Non-pigmented ciliary epithelial cell (primary cell): ENCODE measurements around the gene TRAP1.
A peak's percentile ranks its signal among the peaks of the same experiment; 100 is the strongest.
"Not testable (repeated sequence)": the region's sequence is repeated elsewhere in the genome, so short reads cannot be mapped to it uniquely, and the experiment has no call there.

Experiments used
- DNase-seq: peaks from one replicate; pipeline ENCODE4 v3.0.0-alpha.2; 2010; ENCODE audit warnings: low read depth

Gene TRAP1

GRCh38 chr16:3673676-3674377 lies 43.5 kb downstream of the TRAP1 start:
- DNase-seq: no peak

GRCh38 chr16:3673201-3673600 lies 44.1 kb downstream of the TRAP1 start:
- DNase-seq: no peak

GRCh38 chr16:3672571-3673041 lies 44.7 kb downstream of the TRAP1 start:
- no peak for DNase-seq

- DNase-seq: no peak
Observed at GRCh38 chr16:3671424-3671823, 45.9 kb downstream of the TRAP1 start.

GRCh38 chr16:3670711-3671110 lies 46.6 kb downstream of the TRAP1 start:
- no peak for DNase-seq

- no peak for DNase-seq
Observed at GRCh38 chr16:3669082-3669481, 48.2 kb downstream of the TRAP1 start.

GRCh38 chr16:3668626-3669025 lies 48.7 kb downstream of the TRAP1 start:
- DNase-seq: no peak

- DNase-seq: no peak
Observed at GRCh38 chr16:3665508-3665907, 51.8 kb downstream of the TRAP1 start.

- no peak for DNase-seq
Observed at GRCh38 chr16:3664187-3664896, 53.0 kb downstream of the TRAP1 start.

- no peak for DNase-seq
Observed at GRCh38 chr16:3662601-3663000, 54.7 kb downstream of the TRAP1 start.

GRCh38 chr16:3661922-3662321 lies 55.4 kb downstream of the TRAP1 start:
- no peak for DNase-seq

- no peak for DNase-seq
Observed at GRCh38 chr16:3661311-3661710, 56.0 kb downstream of the TRAP1 start.

- DNase-seq: no peak
Observed at GRCh38 chr16:3659251-3659650, 58.1 kb downstream of the TRAP1 start.

- no peak for DNase-seq
Observed at GRCh38 chr16:3656491-3657468, 60.5 kb downstream of the TRAP1 start.

GRCh38 chr16:3656160-3656490 lies 61.2 kb downstream of the TRAP1 start:
- DNase-seq: not testable (repeated sequence)

- no peak for DNase-seq
Observed at GRCh38 chr16:3655396-3656159, 61.7 kb downstream of the TRAP1 start.

GRCh38 chr16:3655030-3655395 lies 62.3 kb downstream of the TRAP1 start:
- DNase-seq: no peak

GRCh38 chr16:3654249-3654991 lies 62.9 kb downstream of the TRAP1 start, which contains the start of gene DNASE1:
Gene DNASE1, plus strand, starts transcription at chr16:3654691. Its CDS starts 683 bp downstream, at chr16:3655374.
- peak; percentile 22 for DNase-seq

- no peak for DNase-seq
Observed at GRCh38 chr16:3652373-3653195, 64.7 kb downstream of the TRAP1 start.
